ENCODE measurements around the gene CAST. TPM values are rescaled to one million over a fixed set of nuclear protein-coding genes. Genes with fewer than 3 reads are reported as not detected.

CAST gene
- total RNA-seq, 2 donors from 2014 or later = 33.5 to 36.2 TPM

DNA sequence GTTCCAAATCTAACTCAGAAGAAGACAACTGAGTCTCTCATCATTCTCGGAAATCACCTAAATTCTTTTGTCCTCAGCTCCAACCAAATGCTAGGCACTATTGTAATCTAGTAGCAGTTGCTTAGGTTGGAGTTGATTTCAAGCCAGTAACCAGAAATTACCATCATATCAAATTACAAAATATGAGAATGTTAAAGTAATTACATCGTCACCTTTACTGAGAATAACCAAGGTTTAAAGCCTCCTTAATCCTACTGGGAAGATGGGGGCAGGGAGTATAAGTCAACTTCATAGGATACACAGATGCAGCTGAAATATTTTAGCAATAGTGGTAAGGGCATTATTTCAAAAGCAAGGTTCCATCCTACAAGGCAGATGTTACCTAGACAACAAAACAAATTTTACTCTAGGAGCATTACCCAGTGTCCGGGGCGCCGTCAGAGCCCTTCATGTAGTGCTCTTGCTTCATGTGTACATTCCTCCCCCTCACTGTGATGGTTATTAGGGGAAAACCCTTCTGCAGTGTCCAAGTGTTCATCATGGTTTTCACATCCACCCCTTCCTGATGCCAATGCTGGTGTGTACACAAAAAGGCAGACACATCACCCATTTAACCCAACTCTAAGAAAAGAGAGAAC is 126.1 kb downstream of the CAST start:
- Histone ChIP-seq H3K4me3 (ENCODE audit: low read length) (no peak overlapping the region), H3K36me3 (ENCODE audit: control insufficient read depth, insufficient read depth, low read length) (peaks cover 21% of the 10 kb centered on the region), H3K27me3 (ENCODE audit: control insufficient read depth, insufficient read depth, low read length, poor library complexity, severe bottlenecking) (no peaks in the 10 kb centered on the region), H3K9me3 (ENCODE audit: control insufficient read depth, low read length) (no peaks in the 10 kb centered on the region), H3K9ac (ENCODE audit: extremely low read depth, low read length, poor library complexity, severe bottlenecking) (no peak overlapping the region), H3K27ac (ENCODE audit: low read depth, low read length) (no peak overlapping the region), H3K4me1 (ENCODE audit: control insufficient read depth, insufficient read depth, low read length) (peaks cover 10% of the 10 kb centered on the region)
- Mint-ChIP-seq H3K27ac (no peak overlapping the region), H3K36me3 (ENCODE audit: low read depth) (peaks cover 17% of the 10 kb centered on the region), H3K4me3 (no peak overlapping the region), H3K4me1 (peaks cover 30% of the 10 kb centered on the region), H3K9me3 (no peaks in the 10 kb centered on the region), H3K27me3 (ENCODE audit: insufficient read depth) (no peaks in the 10 kb centered on the region)
- WGBS, 2 experiments (ENCODE audit: insufficient coverage in 1 of 2, insufficient read length in 1 of 2) = 93 to 97% methylated on average over 3 to 5 of the region's 5 CpGs
- DNase-seq = no peak
- TF ChIP-seq, protein P1, sequence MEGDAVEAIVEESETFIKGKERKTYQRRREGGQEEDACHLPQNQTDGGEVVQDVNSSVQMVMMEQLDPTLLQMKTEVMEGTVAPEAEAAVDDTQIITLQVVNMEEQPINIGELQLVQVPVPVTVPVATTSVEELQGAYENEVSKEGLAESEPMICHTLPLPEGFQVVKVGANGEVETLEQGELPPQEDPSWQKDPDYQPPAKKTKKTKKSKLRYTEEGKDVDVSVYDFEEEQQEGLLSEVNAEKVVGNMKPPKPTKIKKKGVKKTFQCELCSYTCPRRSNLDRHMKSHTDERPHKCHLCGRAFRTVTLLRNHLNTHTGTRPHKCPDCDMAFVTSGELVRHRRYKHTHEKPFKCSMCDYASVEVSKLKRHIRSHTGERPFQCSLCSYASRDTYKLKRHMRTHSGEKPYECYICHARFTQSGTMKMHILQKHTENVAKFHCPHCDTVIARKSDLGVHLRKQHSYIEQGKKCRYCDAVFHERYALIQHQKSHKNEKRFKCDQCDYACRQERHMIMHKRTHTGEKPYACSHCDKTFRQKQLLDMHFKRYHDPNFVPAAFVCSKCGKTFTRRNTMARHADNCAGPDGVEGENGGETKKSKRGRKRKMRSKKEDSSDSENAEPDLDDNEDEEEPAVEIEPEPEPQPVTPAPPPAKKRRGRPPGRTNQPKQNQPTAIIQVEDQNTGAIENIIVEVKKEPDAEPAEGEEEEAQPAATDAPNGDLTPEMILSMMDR (conservative IDR thresholded peaks at IDR 0.05) = no peak

DNA sequence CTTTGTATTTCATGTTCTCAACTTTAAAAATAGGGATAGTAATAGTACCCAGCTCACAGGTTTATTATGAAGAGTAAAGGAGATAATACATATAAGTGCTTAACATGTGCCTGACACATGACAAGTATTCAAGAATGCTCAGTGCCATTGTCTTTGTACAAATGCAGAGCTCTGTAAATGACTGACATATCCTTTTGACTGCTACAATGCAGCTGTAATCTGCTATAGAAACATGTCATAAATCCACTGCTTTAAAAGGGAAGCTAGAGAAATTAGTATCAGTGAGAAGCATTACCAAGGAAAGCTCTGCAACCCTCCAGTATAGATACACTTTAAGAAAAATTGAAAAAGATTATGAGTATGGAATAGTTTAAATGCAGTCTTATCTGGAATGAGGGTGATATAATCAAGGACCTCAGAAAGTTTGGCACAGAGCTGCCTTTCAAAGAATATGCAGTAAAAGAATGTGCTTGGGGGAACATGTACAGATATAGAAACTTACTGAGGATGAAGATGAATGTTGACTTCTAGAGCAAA is 127.7 kb downstream of the CAST start:
- no peak overlapping the region for H3K9ac ChIP-seq (ENCODE audit: extremely low read depth, low read length, poor library complexity, severe bottlenecking)

DNA sequence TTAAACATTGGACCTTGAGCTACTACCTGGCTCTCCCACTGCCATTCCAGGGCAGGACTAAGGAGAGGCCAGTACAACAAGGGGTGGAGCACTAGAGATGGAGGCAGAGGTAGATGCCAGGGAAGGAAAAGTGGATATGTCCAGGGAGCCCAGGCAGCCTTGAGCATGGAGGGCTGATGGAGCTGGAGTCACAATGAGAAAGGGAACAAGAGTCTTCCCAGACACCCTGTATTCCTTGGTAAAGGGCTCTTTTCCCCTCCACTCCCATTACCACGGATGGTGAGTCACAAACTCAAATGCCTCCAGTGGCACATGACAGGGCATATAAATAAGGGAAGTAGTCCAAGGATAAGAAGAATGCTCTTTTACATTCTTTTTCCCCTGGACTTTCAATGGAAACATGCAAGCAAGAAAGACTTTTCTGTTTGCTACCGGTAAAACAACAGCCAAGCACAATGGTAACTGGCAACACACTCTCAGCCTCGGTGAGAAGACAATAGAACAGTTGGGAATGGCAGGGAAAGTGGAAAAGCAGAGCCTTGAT is 128.9 kb downstream of the CAST start:
- Mint-ChIP-seq H3K27ac (peak overlapping the region; percentile 65), H3K4me3 (no peak overlapping the region), H3K27me3 (ENCODE audit: insufficient read depth) (no peaks in the 10 kb centered on the region), H3K4me1 (peaks cover 31% of the 10 kb centered on the region), H3K36me3 (ENCODE audit: low read depth) (peaks cover 9% of the 10 kb centered on the region), H3K9me3 (no peaks in the 10 kb centered on the region)
- no peaks in the 10 kb centered on the region for H3K9me3 ChIP-seq (ENCODE audit: control insufficient read depth, low read length)
- DNase-seq = peak; percentile 56
- H3K27me3 ChIP-seq (ENCODE audit: control insufficient read depth, insufficient read depth, low read length, poor library complexity, severe bottlenecking) = no peaks in the 10 kb centered on the region
- H3K27ac ChIP-seq (ENCODE audit: low read depth, low read length) = no peak overlapping the region
- H3K9ac ChIP-seq (ENCODE audit: extremely low read depth, low read length, poor library complexity, severe bottlenecking) = no peak overlapping the region
- WGBS, 2 experiments (ENCODE audit: insufficient coverage in 1 of 2, insufficient read length in 1 of 2) = 43 to 51% methylated on average over 2 to 3 of the region's 3 CpGs
- TF ChIP-seq, protein P1 (conservative IDR thresholded peaks at IDR 0.05) = no peak
- peaks cover 19% of the 10 kb centered on the region for H3K36me3 ChIP-seq (ENCODE audit: control insufficient read depth, insufficient read depth, low read length)
- peak overlapping the region; percentile 27 for H3K4me3 ChIP-seq (ENCODE audit: low read length)
- H3K4me1 ChIP-seq (ENCODE audit: control insufficient read depth, insufficient read depth, low read length) = peaks cover 10% of the 10 kb centered on the region

More for the DNA sequence above, 127.7 kb downstream of the CAST start:
- peaks cover 10% of the 10 kb centered on the region for H3K36me3 Mint-ChIP-seq (ENCODE audit: low read depth)
- TF ChIP-seq, protein P1 (conservative IDR thresholded peaks at IDR 0.05) = no peak
- H3K9me3 Mint-ChIP-seq = no peaks in the 10 kb centered on the region
- H3K4me3 ChIP-seq (ENCODE audit: low read length) = no peak overlapping the region
- no peak for DNase-seq
- H3K9me3 ChIP-seq (ENCODE audit: control insufficient read depth, low read length) = no peaks in the 10 kb centered on the region
- no peak overlapping the region for H3K4me3 Mint-ChIP-seq
- H3K27me3 Mint-ChIP-seq (ENCODE audit: insufficient read depth) = no peaks in the 10 kb centered on the region
- no peak overlapping the region for H3K27ac Mint-ChIP-seq
- peaks cover 30% of the 10 kb centered on the region for H3K4me1 Mint-ChIP-seq
- peaks cover 10% of the 10 kb centered on the region for H3K4me1 ChIP-seq (ENCODE audit: control insufficient read depth, insufficient read depth, low read length)
- no peak overlapping the region for H3K27ac ChIP-seq (ENCODE audit: low read depth, low read length)
- H3K36me3 ChIP-seq (ENCODE audit: control insufficient read depth, insufficient read depth, low read length) = peaks cover 27% of the 10 kb centered on the region
- H3K27me3 ChIP-seq (ENCODE audit: control insufficient read depth, insufficient read depth, low read length, poor library complexity, severe bottlenecking) = no peaks in the 10 kb centered on the region
